Left hindlimb (tissue), 1 donor: ENCODE measurements around the gene COPE.

ENCODE experiments used
- DNase-seq: peaks from one replicate; pipeline ENCODE4 v3.0.0-alpha.2; 2018

COPE gene

DNA sequence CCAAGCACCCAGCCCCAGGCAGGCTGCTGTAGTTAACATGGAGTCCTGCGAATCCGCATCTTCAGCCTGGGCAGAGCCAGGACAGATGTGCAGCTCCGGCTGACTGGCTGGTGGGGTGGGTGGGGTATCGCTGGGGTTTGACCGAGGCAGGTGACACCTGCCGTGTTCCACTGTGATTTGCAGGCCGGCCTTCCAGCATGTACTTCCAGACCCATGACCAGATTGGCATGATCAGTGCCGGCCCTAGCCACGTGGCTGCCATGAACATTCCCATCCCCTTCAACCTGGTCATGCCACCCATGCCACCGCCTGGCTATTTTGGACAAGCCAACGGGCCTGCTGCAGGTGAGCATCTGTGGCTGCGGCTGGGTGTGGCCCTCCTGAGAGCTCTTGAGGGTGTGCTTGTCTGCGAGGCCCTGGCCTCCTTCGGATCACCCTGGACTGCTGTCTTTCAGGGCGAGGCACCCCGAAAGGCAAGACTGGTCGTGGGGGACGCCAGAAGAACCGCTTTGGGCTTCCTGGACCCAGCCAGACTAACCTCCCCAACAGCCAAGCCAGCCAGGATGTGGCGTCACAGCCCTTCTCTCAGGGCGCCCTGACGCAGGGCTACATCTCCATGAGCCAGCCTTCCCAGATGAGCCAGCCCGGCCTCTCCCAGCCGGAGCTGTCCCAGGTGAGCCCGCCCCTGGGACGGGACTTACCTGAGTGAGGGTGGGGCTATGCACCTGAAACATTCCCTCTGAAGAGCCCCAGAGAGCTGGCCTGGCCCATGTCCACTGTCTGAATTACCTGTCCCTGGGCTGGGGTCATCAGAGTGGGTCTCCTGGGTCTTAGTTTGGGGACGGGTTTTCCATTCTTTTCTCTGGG is 53.8 kb downstream of the COPE start:
- DNase-seq = no peak

DNA sequence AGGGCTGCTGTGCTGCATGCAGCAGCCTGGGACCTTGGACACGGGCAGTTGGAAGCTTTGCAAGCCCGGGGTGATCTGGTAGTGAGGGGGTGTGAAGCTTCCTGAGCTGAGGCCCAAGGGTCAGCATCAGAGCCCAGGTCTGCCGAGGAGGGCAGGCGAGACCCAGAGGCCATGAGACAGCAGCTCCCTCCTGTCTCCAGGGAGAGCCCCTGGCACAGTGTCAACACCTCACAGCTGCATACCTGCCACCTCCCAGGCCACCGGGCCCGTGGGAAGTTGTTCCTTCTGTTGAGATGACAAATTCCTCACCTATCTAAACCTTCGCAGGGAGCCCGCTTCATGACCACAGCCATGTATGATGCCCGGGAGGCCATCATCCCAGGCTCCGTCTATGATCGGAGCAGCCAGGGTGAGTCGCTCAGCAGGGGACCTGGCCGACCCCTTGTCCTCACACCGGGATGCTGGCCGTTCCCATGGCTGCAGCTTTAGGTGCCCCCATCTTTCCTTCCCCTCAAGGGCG is 55.3 kb downstream of the COPE start:
- DNase-seq = no peak

DNA sequence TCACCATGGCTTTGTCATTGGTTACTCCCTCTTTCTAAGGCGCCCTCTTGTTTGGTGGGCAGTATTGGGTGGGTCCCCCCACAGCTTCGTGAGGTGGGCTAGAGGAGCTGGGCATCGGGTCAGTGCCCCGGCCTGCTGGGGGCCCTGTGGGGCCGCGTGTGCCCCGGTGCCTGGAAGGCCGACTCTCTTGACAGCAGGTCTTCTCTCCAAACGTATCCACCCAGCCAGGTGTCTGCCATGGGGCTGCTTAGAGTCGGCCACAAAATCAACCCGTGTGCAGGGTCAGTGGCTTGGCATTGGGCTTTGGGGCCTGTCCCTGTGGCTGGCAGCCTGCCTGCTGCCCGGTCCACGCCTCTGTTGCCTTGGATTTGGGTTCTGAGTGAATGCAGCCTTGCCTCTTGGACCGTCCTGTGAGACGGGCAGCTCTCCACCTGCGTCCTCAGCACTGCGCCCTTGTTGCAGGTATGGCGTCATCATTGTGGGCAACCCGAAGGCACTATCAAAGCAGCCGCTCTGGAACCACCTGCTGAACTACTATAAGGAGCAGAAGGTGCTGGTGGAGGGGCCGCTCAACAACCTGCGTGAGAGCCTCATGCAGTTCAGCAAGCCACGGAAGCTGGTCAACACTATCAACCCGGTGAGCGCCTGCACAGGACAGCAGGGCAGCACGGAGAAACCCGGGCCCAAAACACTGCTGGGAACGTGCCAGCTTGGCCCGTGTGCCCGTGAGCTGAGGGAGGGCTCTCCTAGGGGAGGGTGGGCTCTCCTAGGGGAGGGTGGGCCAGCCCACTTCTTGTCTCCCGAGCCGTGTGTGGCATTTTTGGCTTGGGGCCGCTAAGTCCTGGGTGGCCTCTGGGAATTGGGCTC is 56.0 kb downstream of the COPE start:
- no peak for DNase-seq

DNA sequence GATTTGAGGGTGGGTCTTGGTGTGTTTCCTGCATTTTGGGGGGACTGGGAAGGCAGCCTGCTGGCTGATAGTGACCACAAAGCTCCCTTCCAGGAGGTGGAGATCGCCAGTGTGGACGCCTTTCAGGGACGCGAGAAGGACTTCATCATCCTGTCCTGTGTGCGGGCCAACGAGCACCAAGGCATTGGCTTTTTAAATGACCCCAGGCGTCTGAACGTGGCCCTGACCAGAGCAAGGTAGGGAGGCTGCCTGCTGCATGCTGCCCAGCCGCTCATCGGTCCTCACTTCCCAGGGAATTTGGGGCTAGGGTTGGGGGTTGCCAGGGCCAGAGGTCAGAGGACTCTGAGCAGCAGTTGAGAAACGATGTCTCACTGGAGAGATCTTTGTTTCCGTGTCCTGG is 57.3 kb downstream of the COPE start:
- DNase-seq = no peak

GRCh38 chr19:18861235-18861634 is 58.0 kb downstream of the COPE start:
- no peak for DNase-seq

GRCh38 chr19:18860725-18861124 is 58.5 kb downstream of the COPE start:
- no peak for DNase-seq

- no peak for DNase-seq
Measured at GRCh38 chr19:18860302-18860700, 58.9 kb downstream of the COPE start.

DNA sequence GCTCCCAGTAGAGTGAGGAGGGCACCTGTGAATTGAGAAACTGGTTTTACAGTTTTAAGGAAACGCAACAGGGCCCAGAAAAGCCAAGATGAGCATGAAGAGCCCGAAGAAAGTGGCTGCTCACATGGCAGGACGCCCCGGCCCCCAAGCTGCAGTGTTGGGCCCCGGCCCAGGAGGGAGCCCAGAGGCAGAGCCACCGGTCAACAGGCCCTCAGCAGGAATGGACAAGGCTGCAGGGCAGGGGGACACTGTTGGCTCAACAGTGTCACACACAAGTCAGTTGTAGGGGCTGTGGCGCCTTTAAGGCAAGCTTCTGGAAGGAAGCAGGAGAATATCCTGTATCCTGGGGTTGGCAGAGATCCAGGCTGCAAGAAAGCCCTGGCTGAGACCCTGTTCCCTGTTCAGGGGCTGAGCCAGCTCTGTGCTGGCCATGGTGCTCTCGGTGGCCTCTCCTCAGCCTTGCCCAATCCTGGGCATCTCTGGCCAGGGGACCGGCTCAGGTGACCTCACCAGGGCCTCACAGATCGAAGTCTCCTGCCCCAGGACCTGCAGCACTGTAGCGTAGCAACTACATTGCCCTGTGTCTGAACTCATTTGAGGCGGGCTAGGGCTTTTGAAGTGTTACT is 59.4 kb downstream of the COPE start:
- no peak for DNase-seq

GRCh38 chr19:18858906-18859646 is 60.1 kb downstream of the COPE start:
- no peak for DNase-seq

DNA sequence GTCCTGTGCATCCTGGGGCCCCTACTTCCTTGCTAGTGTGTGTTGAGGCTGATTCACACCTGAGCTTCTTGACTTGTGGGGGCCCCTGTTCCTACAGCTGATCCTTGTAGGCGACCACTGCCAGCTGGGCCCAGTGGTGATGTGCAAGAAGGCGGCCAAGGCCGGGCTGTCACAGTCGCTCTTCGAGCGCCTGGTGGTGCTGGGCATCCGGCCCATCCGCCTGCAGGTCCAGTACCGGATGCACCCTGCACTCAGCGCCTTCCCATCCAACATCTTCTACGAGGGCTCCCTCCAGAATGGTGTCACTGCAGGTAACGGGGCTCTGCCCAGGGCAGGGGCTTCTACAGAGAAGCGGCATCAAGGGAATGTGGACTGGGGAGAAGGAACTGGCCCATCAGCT is 62.0 kb downstream of the COPE start:
- no peak for DNase-seq

- DNase-seq = no peak
Measured at GRCh38 chr19:18856385-18857126, 62.6 kb downstream of the COPE start.

- no peak for DNase-seq
Measured at GRCh38 chr19:18855647-18856384, 63.4 kb downstream of the COPE start.

- no peak for DNase-seq
Measured at GRCh38 chr19:18854982-18855381, 64.2 kb downstream of the COPE start.

DNA sequence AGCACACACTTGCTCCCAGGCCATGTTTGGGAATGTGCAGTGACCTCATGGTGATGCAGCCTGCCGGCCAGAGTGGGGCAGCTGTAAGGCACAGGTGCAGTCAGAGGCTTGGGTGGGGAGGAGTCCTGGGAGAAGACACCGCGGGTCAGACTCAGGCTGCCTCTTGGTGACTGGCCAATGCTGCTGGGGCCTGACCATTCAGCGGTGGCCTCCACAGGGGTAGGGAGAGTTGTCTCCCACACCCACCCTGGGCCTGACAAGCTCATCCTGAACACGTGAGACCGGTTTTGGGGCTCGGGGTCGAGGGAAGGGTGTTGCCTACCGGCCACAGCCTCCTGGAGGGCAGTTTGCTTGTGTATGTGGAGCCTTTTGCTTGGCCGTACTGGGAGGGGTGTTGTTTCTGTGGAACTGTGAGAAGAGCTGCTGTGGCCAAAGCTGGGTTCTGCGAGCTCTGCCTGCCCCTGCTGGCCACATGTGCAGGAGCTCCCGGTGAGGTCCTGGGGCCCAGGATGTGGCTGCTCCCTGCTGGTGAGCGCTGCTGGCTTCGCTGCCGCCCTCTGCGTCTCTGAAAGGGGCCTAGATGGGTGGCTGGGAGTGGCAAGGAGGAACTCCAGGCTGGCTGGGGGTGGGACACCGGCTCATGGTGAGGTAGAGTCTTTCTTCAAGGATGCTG is 65.3 kb downstream of the COPE start:
- DNase-seq = no peak

- no peak for DNase-seq
Measured at GRCh38 chr19:18852648-18853047, 66.5 kb downstream of the COPE start.

GRCh38 chr19:18851673-18852325 is 67.4 kb downstream of the COPE start:
- DNase-seq = no peak

DNA sequence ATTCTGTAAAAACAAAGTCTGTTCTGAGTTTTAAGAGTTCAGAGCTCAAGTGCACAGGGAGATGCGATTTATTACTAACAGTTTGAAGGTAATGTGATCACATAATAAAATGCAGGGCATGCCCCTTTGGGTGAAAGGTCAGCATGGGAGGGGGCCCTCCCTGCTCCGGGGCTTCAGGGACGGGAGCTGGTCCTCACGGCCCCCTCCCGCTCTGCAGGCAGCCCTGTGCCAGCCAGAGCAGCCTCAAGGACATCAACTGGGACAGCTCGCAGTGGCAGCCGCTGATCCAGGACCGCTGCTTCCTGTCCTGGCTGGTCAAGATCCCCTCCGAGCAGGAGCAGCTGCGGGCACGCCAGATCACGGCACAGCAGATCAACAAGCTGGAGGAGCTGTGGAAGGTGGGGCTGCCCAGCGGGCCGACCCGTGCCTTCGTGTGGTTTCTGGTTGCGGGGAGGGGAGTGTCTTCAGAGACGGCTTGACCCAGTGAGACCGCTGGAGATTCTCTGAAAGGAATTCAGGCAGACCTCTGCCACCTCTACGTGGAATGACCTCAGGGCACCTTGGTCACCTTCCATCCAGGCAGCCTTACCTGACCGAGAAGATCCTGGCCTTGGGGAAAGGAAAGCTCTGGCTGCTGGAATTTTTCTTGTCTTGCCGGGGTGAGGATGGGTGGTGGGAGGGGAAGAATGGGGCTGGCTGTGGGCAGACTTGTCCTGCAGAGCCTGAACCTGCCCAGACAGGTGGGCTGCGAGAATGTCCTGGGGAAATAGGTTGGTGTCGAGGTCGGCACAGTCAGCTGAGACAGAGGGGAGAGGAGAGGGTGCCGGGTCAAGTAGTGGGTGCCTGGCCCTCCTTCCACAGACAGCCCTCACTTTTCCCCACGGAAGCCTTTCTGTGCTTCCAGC is 68.5 kb downstream of the COPE start:
- DNase-seq = no peak

- no peak for DNase-seq
Measured at GRCh38 chr19:18849838-18850400, 69.3 kb downstream of the COPE start.
